GM23338 (cell line): ENCODE measurements around the gene WDR47. TPM values are rescaled to one million over a fixed set of nuclear protein-coding genes. Genes with fewer than 3 reads are reported as not detected.

Experiments
- ATAC-seq: fragments of 200-7000 bp; cut with Tn5 transposase; 3 replicates; pipeline ENCODE4 v1.9.1; 2020
- DNase-seq: peaks from one replicate; pipeline ENCODE4 v3.0.0-alpha.2; 2015; ENCODE audit warnings: low spot score
- H2AFZ ChIP-seq: fragments of 200-600 bp; sonication (generic); 2 replicates; pipeline ENCODE4 v1.8.0; 2016; ENCODE audit warnings: antibody characterized with exemption, mild to moderate bottlenecking, moderate library complexity
- H3F3A ChIP-seq: fragments of 200-600 bp; sonication (generic); replicated peaks from 2 replicates; pipeline ENCODE4 v1.8.0; 2017; ENCODE audit warnings: antibody characterized with exemption, mixed run types, low read depth
- H3K27ac ChIP-seq: fragments of 200-600 bp; sonication (generic); 2 replicates; pipeline ENCODE4 v1.6.1; 2016; ENCODE audit warnings: low read depth
- H3K27me3 ChIP-seq: fragments of 200-600 bp; sonication (generic); 2 replicates; pipeline ENCODE4 v1.8.0; 2016; ENCODE audit warnings: mild to moderate bottlenecking, mixed run types, moderate library complexity; ENCODE audit not compliant: insufficient read depth
- H3K36me3 ChIP-seq: fragments of 200-600 bp; sonication (generic); 2 replicates; pipeline ENCODE4 v1.8.0; 2016; ENCODE audit warnings: mild to moderate bottlenecking; ENCODE audit not compliant: insufficient read depth
- H3K4me1 ChIP-seq: fragments of 200-600 bp; sonication (generic); 2 replicates; pipeline ENCODE4 v1.8.0; 2016; ENCODE audit warnings: mild to moderate bottlenecking, moderate library complexity; ENCODE audit not compliant: insufficient read depth
- H3K4me2 ChIP-seq: fragments of 200-600 bp; sonication (generic); 2 replicates; pipeline ENCODE4 v1.7.1; 2017; ENCODE audit warnings: mixed run types
- H3K4me3 ChIP-seq: fragments of 200-600 bp; sonication (generic); 2 replicates; pipeline ENCODE4 v1.6.1; 2016; ENCODE audit warnings: mixed run types
- H3K79me2 ChIP-seq: fragments of 200-600 bp; sonication (generic); replicated peaks from 2 replicates; pipeline ENCODE4 v1.8.0; 2017; ENCODE audit warnings: mild to moderate bottlenecking; ENCODE audit not compliant: insufficient read depth
- H3K9me2 ChIP-seq: fragments of 200-600 bp; sonication (generic); 2 replicates; pipeline ENCODE4 v1.8.0; 2017; ENCODE audit not compliant: insufficient read depth
- H4K20me1 ChIP-seq: fragments of 200-600 bp; sonication (generic); replicated peaks from 2 replicates; pipeline ENCODE4 v1.8.0; 2017; ENCODE audit warnings: mild to moderate bottlenecking; ENCODE audit not compliant: insufficient read depth
- H3K27ac Mint-ChIP-seq: 2 replicates; pipeline ENCODE4 v1.8.0; 2020; ENCODE audit warnings: inconsistent platforms, mild to moderate bottlenecking, moderate library complexity, mixed read lengths
- H3K27me3 Mint-ChIP-seq: 3 replicates; pipeline ENCODE4 v1.8.0; 2022; ENCODE audit warnings: low read depth, mild to moderate bottlenecking, moderate library complexity, mixed read lengths, inconsistent platforms; ENCODE audit not compliant: insufficient read depth, poor library complexity
- H3K36me3 Mint-ChIP-seq: 3 replicates; pipeline ENCODE4 v1.8.0; 2021; ENCODE audit warnings: low read depth, mild to moderate bottlenecking, inconsistent platforms, moderate library complexity, mixed read lengths
- H3K4me1 Mint-ChIP-seq: 3 replicates; pipeline ENCODE4 v1.8.0; 2020; ENCODE audit warnings: mild to moderate bottlenecking, inconsistent platforms, mixed read lengths
- H3K4me3 Mint-ChIP-seq: 3 replicates; pipeline ENCODE4 v1.8.0; 2021; ENCODE audit warnings: moderate library complexity, mild to moderate bottlenecking, inconsistent platforms, mixed read lengths
- H3K9me3 Mint-ChIP-seq: 3 replicates; pipeline ENCODE4 v1.8.0; 2020; ENCODE audit warnings: moderate library complexity, mild to moderate bottlenecking, inconsistent platforms, mixed read lengths
- CREB1 ChIP-seq: fragments of 250-450 bp; sonication (Bioruptor Pico); IDR thresholded peaks from 2 replicates; pipeline ENCODE4 v1.5.0; 2020; ENCODE audit warnings: low read depth, mild to moderate bottlenecking, moderate library complexity
- CTCF ChIP-seq, 2 experiments: fragments of 200-600 bp in 1 of 2; sonication (generic) in 1 of 2; conservative IDR thresholded peaks; 2 replicates each; pipeline versions ENCODE4 v1.5.1 to v1.6.1; 2016 to 2017; ENCODE audit warnings: antibody characterized with exemption in 2 of 2, low read depth in 2 of 2, mild to moderate bottlenecking in 2 of 2, moderate library complexity in 1 of 2
- EZH2 ChIP-seq: fragments of 200-600 bp; sonication (generic); IDR thresholded peaks from one replicate; pipeline ENCODE4 v1.8.0; 2017; ENCODE audit warnings: antibody characterized with exemption, mild to moderate bottlenecking, low read depth; ENCODE audit not compliant: unreplicated experiment
- EZH2phosphoT487 ChIP-seq: fragments of 200-600 bp; sonication (generic); IDR thresholded peaks from one replicate; pipeline ENCODE4 v1.8.1; 2018; ENCODE audit warnings: antibody characterized with exemption; ENCODE audit not compliant: unreplicated experiment
- JUNB ChIP-seq: IDR thresholded peaks from one replicate; pipeline ENCODE4 v1.6.1; 2016; ENCODE audit warnings: antibody characterized with exemption; ENCODE audit not compliant: unreplicated experiment
- NANOG ChIP-seq: IDR thresholded peaks from 2 replicates; pipeline ENCODE4 v1.6.1; 2016; ENCODE audit warnings: antibody characterized with exemption, borderline replicate concordance
- POLR2AphosphoS5 ChIP-seq: IDR thresholded peaks from 2 replicates; pipeline ENCODE4 v1.6.1; 2016; ENCODE audit warnings: antibody characterized with exemption, low read depth
- STAT1 ChIP-seq: IDR thresholded peaks from one replicate; pipeline ENCODE4 v1.6.1; 2016; ENCODE audit warnings: antibody characterized with exemption; ENCODE audit not compliant: unreplicated experiment
- ZNF114 ChIP-seq: fragments of 250-450 bp; sonication (Bioruptor Pico); IDR thresholded peaks from 2 replicates; pipeline ENCODE4 v1.5.0; 2020; ENCODE audit warnings: mild to moderate bottlenecking, moderate library complexity
- ZNF331 ChIP-seq: fragments of 250-450 bp; sonication (Bioruptor Pico); IDR thresholded peaks from 2 replicates; pipeline ENCODE4 v1.5.0; 2020; ENCODE audit warnings: low read depth, mild to moderate bottlenecking, moderate library complexity
- polyA plus RNA-seq: library from polyadenylated mRNA; unstranded; fragments of >200 nt; fragmentation: Nextera tagmentation; extraction: Ambion mirVana; gene quantifications from 2 replicates; pipeline ENCODE4 v1.2.1, GENCODE V29; 2016
- total RNA-seq: library from RNA; depleted of rRNA; stranded (reverse); fragments of >200 nt; shearing (Covaris generic); gene quantifications from 2 replicates; pipeline ENCODE4 v1.2.3, GENCODE V29; 2014
- TF ChIP-seq, protein P1 (sequence below): fragments of 250-450 bp; sonication (Bioruptor Pico); IDR thresholded peaks from 2 replicates; pipeline ENCODE4 v1.5.0; 2020; ENCODE audit warnings: mild to moderate bottlenecking, moderate library complexity
- TF ChIP-seq, protein P2 (sequence below): IDR thresholded peaks from one replicate; pipeline ENCODE4 v1.6.1; 2018; ENCODE audit warnings: antibody characterized with exemption; ENCODE audit not compliant: unreplicated experiment
- TF ChIP-seq, protein P3 (sequence below): IDR thresholded peaks from 2 replicates; pipeline ENCODE4 v1.6.1; 2016; ENCODE audit warnings: antibody characterized with exemption

WDR47 gene
- total and polyA plus RNA-seq, 2 experiments from 2014 or later, result 3.9 to 5.2 TPM

GRCh38 chr1:109024646-109025045, 17.3 kb downstream of the WDR47 start:
- Mint-ChIP-seq H3K27ac (no peak overlapping the region), H3K36me3 (no peaks in the 10 kb centered on the region), H3K9me3 (no peaks in the 10 kb centered on the region), H3K4me1 (no peaks in the 10 kb centered on the region), H3K27me3 (peaks cover 2% of the 10 kb centered on the region), H3K4me3 (no peak overlapping the region)
- DNase-seq (no peak), ATAC-seq (no peak)
- TF ChIP-seq STAT1 (no peak), CREB1 (no peak), JUNB (no peak), ZNF331 (CRISPR knock-in tag) (no peak), ZNF114 (CRISPR knock-in tag) (no peak), EZH2phosphoT487 (no peak), NANOG (no peak), CTCF (conservative IDR thresholded peaks at IDR 0.05; ENCODE audit: low read depth in 2 of 2) (no peak), POLR2AphosphoS5 (no peak), EZH2 (no peak)
- TF ChIP-seq, protein P1, sequence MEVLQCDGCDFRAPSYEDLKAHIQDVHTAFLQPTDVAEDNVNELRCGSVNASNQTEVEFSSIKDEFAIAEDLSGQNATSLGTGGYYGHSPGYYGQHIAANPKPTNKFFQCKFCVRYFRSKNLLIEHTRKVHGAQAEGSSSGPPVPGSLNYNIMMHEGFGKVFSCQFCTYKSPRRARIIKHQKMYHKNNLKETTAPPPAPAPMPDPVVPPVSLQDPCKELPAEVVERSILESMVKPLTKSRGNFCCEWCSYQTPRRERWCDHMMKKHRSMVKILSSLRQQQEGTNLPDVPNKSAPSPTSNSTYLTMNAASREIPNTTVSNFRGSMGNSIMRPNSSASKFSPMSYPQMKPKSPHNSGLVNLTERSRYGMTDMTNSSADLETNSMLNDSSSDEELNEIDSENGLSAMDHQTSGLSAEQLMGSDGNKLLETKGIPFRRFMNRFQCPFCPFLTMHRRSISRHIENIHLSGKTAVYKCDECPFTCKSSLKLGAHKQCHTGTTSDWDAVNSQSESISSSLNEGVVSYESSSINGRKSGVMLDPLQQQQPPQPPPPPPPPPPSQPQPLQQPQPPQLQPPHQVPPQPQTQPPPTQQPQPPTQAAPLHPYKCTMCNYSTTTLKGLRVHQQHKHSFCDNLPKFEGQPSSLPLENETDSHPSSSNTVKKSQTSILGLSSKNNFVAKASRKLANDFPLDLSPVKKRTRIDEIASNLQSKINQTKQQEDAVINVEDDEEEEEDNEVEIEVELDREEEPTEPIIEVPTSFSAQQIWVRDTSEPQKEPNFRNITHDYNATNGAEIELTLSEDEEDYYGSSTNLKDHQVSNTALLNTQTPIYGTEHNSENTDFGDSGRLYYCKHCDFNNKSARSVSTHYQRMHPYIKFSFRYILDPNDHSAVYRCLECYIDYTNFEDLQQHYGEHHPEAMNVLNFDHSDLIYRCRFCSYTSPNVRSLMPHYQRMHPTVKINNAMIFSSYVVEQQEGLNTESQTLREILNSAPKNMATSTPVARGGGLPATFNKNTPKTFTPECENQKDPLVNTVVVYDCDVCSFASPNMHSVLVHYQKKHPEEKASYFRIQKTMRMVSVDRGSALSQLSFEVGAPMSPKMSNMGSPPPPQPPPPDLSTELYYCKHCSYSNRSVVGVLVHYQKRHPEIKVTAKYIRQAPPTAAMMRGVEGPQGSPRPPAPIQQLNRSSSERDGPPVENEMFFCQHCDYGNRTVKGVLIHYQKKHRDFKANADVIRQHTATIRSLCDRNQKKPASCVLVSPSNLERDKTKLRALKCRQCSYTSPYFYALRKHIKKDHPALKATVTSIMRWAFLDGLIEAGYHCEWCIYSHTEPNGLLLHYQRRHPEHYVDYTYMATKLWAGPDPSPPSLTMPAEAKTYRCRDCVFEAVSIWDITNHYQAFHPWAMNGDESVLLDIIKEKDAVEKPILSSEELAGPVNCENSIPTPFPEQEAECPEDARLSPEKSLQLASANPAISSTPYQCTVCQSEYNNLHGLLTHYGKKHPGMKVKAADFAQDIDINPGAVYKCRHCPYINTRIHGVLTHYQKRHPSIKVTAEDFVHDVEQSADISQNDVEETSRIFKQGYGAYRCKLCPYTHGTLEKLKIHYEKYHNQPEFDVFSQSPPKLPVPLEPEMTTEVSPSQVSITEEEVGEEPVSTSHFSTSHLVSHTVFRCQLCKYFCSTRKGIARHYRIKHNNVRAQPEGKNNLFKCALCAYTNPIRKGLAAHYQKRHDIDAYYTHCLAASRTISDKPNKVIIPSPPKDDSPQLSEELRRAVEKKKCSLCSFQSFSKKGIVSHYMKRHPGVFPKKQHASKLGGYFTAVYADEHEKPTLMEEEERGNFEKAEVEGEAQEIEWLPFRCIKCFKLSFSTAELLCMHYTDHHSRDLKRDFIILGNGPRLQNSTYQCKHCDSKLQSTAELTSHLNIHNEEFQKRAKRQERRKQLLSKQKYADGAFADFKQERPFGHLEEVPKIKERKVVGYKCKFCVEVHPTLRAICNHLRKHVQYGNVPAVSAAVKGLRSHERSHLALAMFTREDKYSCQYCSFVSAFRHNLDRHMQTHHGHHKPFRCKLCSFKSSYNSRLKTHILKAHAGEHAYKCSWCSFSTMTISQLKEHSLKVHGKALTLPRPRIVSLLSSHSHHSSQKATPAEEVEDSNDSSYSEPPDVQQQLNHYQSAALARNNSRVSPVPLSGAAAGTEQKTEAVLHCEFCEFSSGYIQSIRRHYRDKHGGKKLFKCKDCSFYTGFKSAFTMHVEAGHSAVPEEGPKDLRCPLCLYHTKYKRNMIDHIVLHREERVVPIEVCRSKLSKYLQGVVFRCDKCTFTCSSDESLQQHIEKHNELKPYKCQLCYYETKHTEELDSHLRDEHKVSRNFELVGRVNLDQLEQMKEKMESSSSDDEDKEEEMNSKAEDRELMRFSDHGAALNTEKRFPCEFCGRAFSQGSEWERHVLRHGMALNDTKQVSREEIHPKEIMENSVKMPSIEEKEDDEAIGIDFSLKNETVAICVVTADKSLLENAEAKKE (CRISPR knock-in tag), result no peak
- TF ChIP-seq, protein P2, sequence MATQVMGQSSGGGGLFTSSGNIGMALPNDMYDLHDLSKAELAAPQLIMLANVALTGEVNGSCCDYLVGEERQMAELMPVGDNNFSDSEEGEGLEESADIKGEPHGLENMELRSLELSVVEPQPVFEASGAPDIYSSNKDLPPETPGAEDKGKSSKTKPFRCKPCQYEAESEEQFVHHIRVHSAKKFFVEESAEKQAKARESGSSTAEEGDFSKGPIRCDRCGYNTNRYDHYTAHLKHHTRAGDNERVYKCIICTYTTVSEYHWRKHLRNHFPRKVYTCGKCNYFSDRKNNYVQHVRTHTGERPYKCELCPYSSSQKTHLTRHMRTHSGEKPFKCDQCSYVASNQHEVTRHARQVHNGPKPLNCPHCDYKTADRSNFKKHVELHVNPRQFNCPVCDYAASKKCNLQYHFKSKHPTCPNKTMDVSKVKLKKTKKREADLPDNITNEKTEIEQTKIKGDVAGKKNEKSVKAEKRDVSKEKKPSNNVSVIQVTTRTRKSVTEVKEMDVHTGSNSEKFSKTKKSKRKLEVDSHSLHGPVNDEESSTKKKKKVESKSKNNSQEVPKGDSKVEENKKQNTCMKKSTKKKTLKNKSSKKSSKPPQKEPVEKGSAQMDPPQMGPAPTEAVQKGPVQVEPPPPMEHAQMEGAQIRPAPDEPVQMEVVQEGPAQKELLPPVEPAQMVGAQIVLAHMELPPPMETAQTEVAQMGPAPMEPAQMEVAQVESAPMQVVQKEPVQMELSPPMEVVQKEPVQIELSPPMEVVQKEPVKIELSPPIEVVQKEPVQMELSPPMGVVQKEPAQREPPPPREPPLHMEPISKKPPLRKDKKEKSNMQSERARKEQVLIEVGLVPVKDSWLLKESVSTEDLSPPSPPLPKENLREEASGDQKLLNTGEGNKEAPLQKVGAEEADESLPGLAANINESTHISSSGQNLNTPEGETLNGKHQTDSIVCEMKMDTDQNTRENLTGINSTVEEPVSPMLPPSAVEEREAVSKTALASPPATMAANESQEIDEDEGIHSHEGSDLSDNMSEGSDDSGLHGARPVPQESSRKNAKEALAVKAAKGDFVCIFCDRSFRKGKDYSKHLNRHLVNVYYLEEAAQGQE, result no peak
- TF ChIP-seq, protein P3, sequence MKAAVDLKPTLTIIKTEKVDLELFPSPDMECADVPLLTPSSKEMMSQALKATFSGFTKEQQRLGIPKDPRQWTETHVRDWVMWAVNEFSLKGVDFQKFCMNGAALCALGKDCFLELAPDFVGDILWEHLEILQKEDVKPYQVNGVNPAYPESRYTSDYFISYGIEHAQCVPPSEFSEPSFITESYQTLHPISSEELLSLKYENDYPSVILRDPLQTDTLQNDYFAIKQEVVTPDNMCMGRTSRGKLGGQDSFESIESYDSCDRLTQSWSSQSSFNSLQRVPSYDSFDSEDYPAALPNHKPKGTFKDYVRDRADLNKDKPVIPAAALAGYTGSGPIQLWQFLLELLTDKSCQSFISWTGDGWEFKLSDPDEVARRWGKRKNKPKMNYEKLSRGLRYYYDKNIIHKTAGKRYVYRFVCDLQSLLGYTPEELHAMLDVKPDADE, result no peak
- H3K4me3 ChIP-seq, result no peak overlapping the region
- no peak overlapping the region for H2AFZ ChIP-seq
- no peaks in the 10 kb centered on the region for H3F3A ChIP-seq
- no peak overlapping the region for H3K4me2 ChIP-seq
- no peaks in the 10 kb centered on the region for H3K36me3 ChIP-seq
- no peak overlapping the region for H3K27ac ChIP-seq
- H4K20me1 ChIP-seq, result no peaks in the 10 kb centered on the region; the same call in 1 of the 2 replicates
- no peaks in the 10 kb centered on the region for H3K4me1 ChIP-seq
- H3K9me2 ChIP-seq, result no peaks in the 10 kb centered on the region
- no peaks in the 10 kb centered on the region; the same call in 1 of the 2 replicates for H3K79me2 ChIP-seq
- H3K27me3 ChIP-seq, result no peaks in the 10 kb centered on the region
